Transverse colon (tissue), 4 donors: ENCODE results near the gene SELP. TPM values are rescaled to one million over a fixed set of nuclear protein-coding genes. Genes with fewer than 3 reads are reported as not detected.

Source experiments
- DNase-seq: peaks from one replicate; pipeline ENCODE4 v3.0.0-alpha.2; 2019
- H3K27ac ChIP-seq, 4 donors: fragments of 200-600 bp; sonication (generic); 2 replicates each; pipeline ENCODE4 v1.5.1; 2016 to 2018; ENCODE audit warnings: inconsistent platforms in 4 of 4
- H3K27me3 ChIP-seq: fragments of 200-600 bp; sonication (generic); 2 replicates; pipeline ENCODE4 v1.5.1; 2017; ENCODE audit warnings: inconsistent platforms
- H3K36me3 ChIP-seq, 4 donors: fragments of 200-600 bp; sonication (generic); 2 replicates each; pipeline ENCODE4 v1.5.1; 2017 to 2019; ENCODE audit warnings: inconsistent platforms in 4 of 4
- H3K4me1 ChIP-seq, 4 donors: fragments of 200-600 bp; sonication (generic); 2 replicates each; pipeline ENCODE4 v1.5.1; 2017 to 2020; ENCODE audit warnings: inconsistent platforms in 4 of 4
- H3K4me3 ChIP-seq, 4 donors: fragments of 200-600 bp; sonication (generic); 1 replicate in 1 of 4; 2 replicates in 3 of 4; pipeline versions ENCODE4 v1.5.1 to v1.6.1; 2017 to 2019; ENCODE audit warnings: inconsistent platforms in 4 of 4
- H3K9me3 ChIP-seq, 2 donors: fragments of 200-600 bp; sonication (generic); 2 replicates each; pipeline ENCODE4 v1.5.1; 2017 to 2019; ENCODE audit warnings: inconsistent platforms in 2 of 2
- EP300 ChIP-seq: sonication (generic); formaldehyde crosslinking; IDR thresholded peaks from one replicate; pipeline ENCODE4 v1.6.1; 2017; ENCODE audit warnings: antibody characterized with exemption, low read depth
- POLR2A ChIP-seq: fragments of 450-650 bp; IDR thresholded peaks from one replicate; pipeline ENCODE4 v1.6.1; 2016; ENCODE audit warnings: antibody characterized with exemption, mild to moderate bottlenecking, moderate library complexity
- POLR2AphosphoS5 ChIP-seq, 3 donors: sonication (generic); formaldehyde crosslinking; IDR thresholded peaks; one replicate each; pipeline ENCODE4 v1.6.1; 2016; ENCODE audit warnings: antibody characterized with exemption in 3 of 3
- WGBS, 2 donors: methylation state at CpG; one replicate each; pipeline ENCODE4 v1.1.5; 2018; ENCODE audit warnings: low coverage in 1 of 2; 5-methylcytosine and 5-hydroxymethylcytosine counted together
- in situ Hi-C, 4 donors: fragments of 200-750 bp; cut with MboI; loops; one replicate each; pipeline versions ENCODE4 v1.15.0 to v1.15.1; 2017; ENCODE audit warnings: low sequenced_read_pairs in 3 of 4, low pct_ligation_motif_present in 1 of 4, low pct_unique_long_range_greater_than_20kb in 1 of 4
- intact Hi-C: fragments of 100-400 bp; cut with DNase I; formaldehyde crosslinking; loops from one replicate; pipeline ENCODE4 v1.15.1; 2023; ENCODE audit warnings: low total_unique reads
- total RNA-seq, 4 donors: library from RNA; depleted of rRNA; stranded (reverse); fragments of >200 nt; gene quantifications; one replicate each; pipeline ENCODE4 v1.1.0, GENCODE V29; 2016
- TF ChIP-seq, protein P1 (sequence below), 5 experiments: fragments of 200-600 bp in 3 of 5; fragments of 450-650 bp in 2 of 5; sonication (generic) in 3 of 5; IDR thresholded peaks; 1 replicate in 2 of 5; 2 replicates in 3 of 5; pipeline ENCODE4 v1.5.1; 2016 to 2017; ENCODE audit warnings: antibody characterized with exemption in 5 of 5, inconsistent platforms in 3 of 5, mild to moderate bottlenecking in 2 of 5, moderate library complexity in 1 of 5

Gene SELP
- total RNA-seq, 4 donors from 2014 or later = 1.8 to 4.9 (median 2.2) TPM

DNA sequence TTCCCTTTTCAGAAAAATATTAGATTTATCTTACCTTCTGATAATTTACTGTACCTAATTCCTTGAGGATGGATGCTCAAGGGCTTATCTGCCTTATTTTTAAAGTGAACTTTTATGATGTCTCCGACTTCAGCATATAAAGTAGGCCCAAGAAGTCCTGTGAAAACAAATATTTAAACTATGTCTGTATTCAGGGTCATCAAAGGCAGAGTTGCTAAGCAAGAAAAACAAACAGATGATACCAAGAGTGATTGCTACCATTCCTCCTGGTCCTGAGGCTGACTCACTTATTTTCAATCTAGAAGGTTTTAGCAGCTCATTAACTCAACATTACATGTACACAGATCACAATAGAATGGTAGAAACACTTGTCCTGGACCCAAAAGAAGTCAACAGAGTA is 57.7 kb downstream of the SELP start:
- no peak for DNase-seq
- Histone ChIP-seq H3K27ac (no peak overlapping the region), H3K4me3 (no peak overlapping the region), H3K9me3 (no peaks in the 10 kb centered on the region), H3K27me3 (no peaks in the 10 kb centered on the region), H3K36me3 (no peaks in the 10 kb centered on the region), H3K4me1 (peaks cover 0 to 36% (median 14%) of the 10 kb centered on the region in 4 donors)
- 43 to 46% methylated on average over 1 of the region's 1 CpG for WGBS, 2 donors
- intact Hi-C loops = no loop called here
- TF ChIP-seq POLR2A (no peak), POLR2AphosphoS5 (IDR thresholded peaks at IDR 0.05) (no peak), EP300 (no peak)
- TF ChIP-seq, protein P1, sequence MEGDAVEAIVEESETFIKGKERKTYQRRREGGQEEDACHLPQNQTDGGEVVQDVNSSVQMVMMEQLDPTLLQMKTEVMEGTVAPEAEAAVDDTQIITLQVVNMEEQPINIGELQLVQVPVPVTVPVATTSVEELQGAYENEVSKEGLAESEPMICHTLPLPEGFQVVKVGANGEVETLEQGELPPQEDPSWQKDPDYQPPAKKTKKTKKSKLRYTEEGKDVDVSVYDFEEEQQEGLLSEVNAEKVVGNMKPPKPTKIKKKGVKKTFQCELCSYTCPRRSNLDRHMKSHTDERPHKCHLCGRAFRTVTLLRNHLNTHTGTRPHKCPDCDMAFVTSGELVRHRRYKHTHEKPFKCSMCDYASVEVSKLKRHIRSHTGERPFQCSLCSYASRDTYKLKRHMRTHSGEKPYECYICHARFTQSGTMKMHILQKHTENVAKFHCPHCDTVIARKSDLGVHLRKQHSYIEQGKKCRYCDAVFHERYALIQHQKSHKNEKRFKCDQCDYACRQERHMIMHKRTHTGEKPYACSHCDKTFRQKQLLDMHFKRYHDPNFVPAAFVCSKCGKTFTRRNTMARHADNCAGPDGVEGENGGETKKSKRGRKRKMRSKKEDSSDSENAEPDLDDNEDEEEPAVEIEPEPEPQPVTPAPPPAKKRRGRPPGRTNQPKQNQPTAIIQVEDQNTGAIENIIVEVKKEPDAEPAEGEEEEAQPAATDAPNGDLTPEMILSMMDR (IDR thresholded peaks at IDR 0.05) = no peak
- in situ Hi-C loops = loop anchor here in 1 of 4 donors (25.0 kb wide), 1 partner anchor 960 kb away; no protein-coding TSS in a partner anchor

DNA sequence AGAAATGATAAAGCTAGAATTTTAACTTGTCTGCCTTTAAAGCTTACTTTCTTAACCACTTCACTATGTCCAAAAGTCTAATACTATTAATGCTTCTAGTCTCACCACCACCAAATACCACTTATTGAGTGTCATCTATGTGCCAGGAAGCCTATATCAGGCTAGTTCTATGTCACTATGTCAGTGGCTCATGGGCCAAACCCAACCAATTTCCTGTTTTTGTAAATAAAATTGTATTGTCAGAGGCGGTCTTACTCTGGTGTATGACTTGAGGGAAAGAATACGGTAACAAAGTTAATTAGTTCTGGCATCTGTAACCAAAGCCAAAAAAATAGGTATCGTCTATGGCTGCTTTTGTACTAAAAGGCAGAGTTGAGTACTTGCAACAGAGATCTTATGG is 58.5 kb downstream of the SELP start:
- no peak for TF ChIP-seq POLR2AphosphoS5 (IDR thresholded peaks at IDR 0.05)
- TF ChIP-seq, protein P1 (IDR thresholded peaks at IDR 0.05) = no peak
- no peak for TF ChIP-seq POLR2A
- TF ChIP-seq EP300 = no peak
- Histone ChIP-seq H3K4me1 (peaks cover 0 to 36% (median 14%) of the 10 kb centered on the region in 4 donors), H3K36me3 (no peaks in the 10 kb centered on the region), H3K27ac (no peak overlapping the region), H3K27me3 (no peaks in the 10 kb centered on the region), H3K9me3 (no peaks in the 10 kb centered on the region), H3K4me3 (no peak overlapping the region)
- intact Hi-C loops = no loop called here
- WGBS, 2 donors = 69 to 91% methylated on average over 3 of the region's 3 CpGs
- in situ Hi-C loops = loop anchor here in 1 of 4 donors (25.0 kb wide), 1 partner anchor 959 kb away; no protein-coding TSS in a partner anchor
- DNase-seq = no peak

DNA sequence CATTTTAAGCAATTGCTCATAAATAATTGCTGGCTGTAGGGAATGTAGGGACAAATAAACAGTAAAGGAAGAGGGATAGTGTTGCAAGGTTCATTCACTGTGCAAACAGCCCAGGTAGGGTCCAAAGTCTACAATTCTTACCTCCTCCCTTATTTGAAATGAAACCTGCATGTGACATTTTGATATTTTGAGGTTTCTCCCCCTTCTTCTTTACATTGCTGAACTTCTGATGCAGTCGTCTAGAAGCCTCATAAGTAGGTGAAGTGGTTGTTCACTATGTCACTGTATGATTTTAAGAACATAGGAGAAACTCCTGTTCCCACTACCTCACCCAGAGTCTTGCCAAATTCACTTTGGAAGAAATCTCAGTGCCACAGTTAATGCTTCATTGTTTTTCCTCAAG is 59.8 kb downstream of the SELP start:
- no peak overlapping the region for H3K4me3 ChIP-seq
- H3K4me1 ChIP-seq = peaks cover 0 to 35% (median 16%) of the 10 kb centered on the region in 4 donors
- intact Hi-C loops (no loop called here), in situ Hi-C loops (loop anchor here in 1 of 4 donors (25.0 kb wide), 1 partner anchor 958 kb away; no protein-coding TSS in a partner anchor)
- peak overlapping the region in 3 of 4 donors; percentile 28 to 40 (median 40) for H3K27ac ChIP-seq
- H3K27me3 ChIP-seq = no peaks in the 10 kb centered on the region
- no peaks in the 10 kb centered on the region for H3K9me3 ChIP-seq
- 31% methylated on average over 1 of the region's 1 CpG; no CpG with 5 or more reads in 1 of the 2 donors for WGBS, 2 donors
- DNase-seq = no peak
- TF ChIP-seq POLR2AphosphoS5 (IDR thresholded peaks at IDR 0.05) = no peak
- TF ChIP-seq EP300 = no peak
- TF ChIP-seq POLR2A = no peak
- TF ChIP-seq, protein P1 (IDR thresholded peaks at IDR 0.05) = no peak
- H3K36me3 ChIP-seq = no peaks in the 10 kb centered on the region

DNA sequence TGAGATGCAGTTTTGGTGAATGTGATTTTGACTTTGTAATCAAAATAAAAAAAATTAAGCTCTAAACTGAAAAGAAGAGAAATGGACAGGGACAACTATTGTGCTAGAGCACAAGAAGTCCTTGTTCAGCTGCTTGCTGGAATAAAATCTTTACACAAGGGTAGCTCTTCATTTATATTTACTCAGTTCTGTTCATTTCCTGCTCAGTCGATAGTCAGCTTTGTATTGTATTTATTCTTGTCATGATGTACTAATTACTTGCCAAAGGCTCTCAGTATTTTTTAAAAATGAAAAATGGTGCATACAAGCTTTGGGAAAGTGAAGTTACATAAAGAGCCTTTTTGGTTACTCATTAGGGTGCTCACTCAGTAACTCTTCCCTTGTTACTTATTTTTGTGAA is 61.4 kb downstream of the SELP start:
- in situ Hi-C loops = loop anchor here in 1 of 4 donors (25.0 kb wide), 1 partner anchor 956 kb away; no protein-coding TSS in a partner anchor
- TF ChIP-seq POLR2AphosphoS5 (IDR thresholded peaks at IDR 0.05) (no peak), EP300 (no peak), POLR2A (no peak)
- TF ChIP-seq, protein P1 (IDR thresholded peaks at IDR 0.05) = no peak
- Histone ChIP-seq H3K9me3 (no peaks in the 10 kb centered on the region), H3K36me3 (no peaks in the 10 kb centered on the region), H3K4me3 (no peak overlapping the region), H3K27me3 (no peaks in the 10 kb centered on the region), H3K27ac (no peak overlapping the region), H3K4me1 (peaks cover 0 to 36% (median 17%) of the 10 kb centered on the region in 4 donors)
- 20 to 21% methylated on average over 1 of the region's 1 CpG for WGBS, 2 donors
- no peak for DNase-seq
- intact Hi-C loops = no loop called here
